Activated CD4-positive, alpha-beta T cell treated with anti-CD3 and anti-CD28 coated beads, Interleukin-2, amount 10 ng/mL, durations not matched to agents 24 days and 14 days (primary cell): ENCODE measurements around the gene CBX3. TPM values are rescaled to one million over a fixed set of nuclear protein-coding genes. Genes with fewer than 3 reads are reported as not detected.
"Not testable (repeated sequence)": the region's sequence is repeated elsewhere in the genome, so short reads cannot be mapped to it uniquely, and the experiment has no call there.

ENCODE experiments used
- DNase-seq: peaks from one replicate; pipeline ENCODE4 v3.0.0; 2022
- H3K27ac Mint-ChIP-seq: one replicate; pipeline ENCODE4 v1.8.0; 2022; ENCODE audit warnings: mild to moderate bottlenecking, mixed read lengths
- H3K27me3 Mint-ChIP-seq: one replicate; pipeline ENCODE4 v1.8.0; 2022; ENCODE audit warnings: mixed read lengths
- H3K36me3 Mint-ChIP-seq: one replicate; pipeline ENCODE4 v1.8.0; 2022; ENCODE audit warnings: low read depth, mild to moderate bottlenecking, mixed read lengths
- H3K4me1 Mint-ChIP-seq: one replicate; pipeline ENCODE4 v1.8.0; 2021; ENCODE audit warnings: mixed read lengths
- H3K4me3 Mint-ChIP-seq: one replicate; pipeline ENCODE4 v1.8.0; 2022; ENCODE audit warnings: mild to moderate bottlenecking, moderate library complexity, mixed read lengths
- H3K9me3 Mint-ChIP-seq: one replicate; pipeline ENCODE4 v1.8.0; 2021; ENCODE audit warnings: mixed read lengths
- intact Hi-C: fragments of 100-400 bp; cut with micrococcal nuclease; formaldehyde crosslinking; loops from one replicate; pipeline ENCODE4 v1.15.1; 2023
- total RNA-seq: library from RNA; stranded (reverse); gene quantifications from 2 replicates; pipeline ENCODE4 v1.2.3, GENCODE V29; 2022

Gene CBX3
- 307 and 313 TPM in 2 replicates for total RNA-seq

DNA sequence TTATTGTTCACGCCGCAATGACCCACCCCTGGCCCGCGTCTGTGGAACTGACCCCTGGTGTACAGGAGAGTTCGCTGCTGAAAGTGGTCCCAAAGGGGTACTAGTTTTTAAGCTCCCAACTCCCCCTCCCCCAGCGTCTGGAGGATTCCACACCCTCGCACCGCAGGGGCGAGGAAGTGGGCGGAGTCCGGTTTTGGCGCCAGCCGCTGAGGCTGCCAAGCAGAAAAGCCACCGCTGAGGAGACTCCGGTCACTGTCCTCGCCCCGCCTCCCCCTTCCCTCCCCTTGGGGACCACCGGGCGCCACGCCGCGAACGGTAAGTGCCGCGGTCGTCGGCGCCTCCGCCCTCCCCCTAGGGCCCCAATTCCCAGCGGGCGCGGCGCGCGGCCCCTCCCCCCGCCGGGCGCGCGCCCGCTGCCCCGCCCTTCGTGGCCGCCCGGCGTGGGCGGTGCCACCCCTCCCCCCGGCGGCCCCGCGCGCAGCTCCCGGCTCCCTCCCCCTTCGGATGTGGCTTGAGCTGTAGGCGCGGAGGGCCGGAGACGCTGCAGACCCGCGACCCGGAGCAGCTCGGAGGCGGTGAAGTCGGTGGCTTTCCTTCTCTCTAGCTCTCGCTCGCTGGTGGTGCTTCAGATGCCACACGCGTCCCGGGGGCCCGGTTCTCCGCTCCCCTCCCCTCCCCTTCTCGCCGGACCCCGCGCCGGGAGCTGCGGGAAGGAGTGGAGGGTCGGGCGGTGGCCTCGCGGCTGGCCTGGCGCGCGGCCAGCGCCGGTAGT, at the start of gene CBX3:
Gene CBX3, plus strand, starts transcription at position 499 of the 772 bp plus-strand sequence. CDS start 1,254 bp downstream, outside the sequence.
- intact Hi-C loops = no loop called here
- Mint-ChIP-seq H3K9me3 (no peaks in the 10 kb centered on the region), H3K36me3 (peaks cover 76% of the 10 kb centered on the region), H3K4me3 (peak within 1 kb of the TSS; percentile 100), H3K4me1 (peaks cover 50% of the 10 kb centered on the region), H3K27ac (peak within 1 kb of the TSS; percentile 99), H3K27me3 (peaks cover 7% of the 10 kb centered on the region)
- peak; percentile 97 for DNase-seq

DNA sequence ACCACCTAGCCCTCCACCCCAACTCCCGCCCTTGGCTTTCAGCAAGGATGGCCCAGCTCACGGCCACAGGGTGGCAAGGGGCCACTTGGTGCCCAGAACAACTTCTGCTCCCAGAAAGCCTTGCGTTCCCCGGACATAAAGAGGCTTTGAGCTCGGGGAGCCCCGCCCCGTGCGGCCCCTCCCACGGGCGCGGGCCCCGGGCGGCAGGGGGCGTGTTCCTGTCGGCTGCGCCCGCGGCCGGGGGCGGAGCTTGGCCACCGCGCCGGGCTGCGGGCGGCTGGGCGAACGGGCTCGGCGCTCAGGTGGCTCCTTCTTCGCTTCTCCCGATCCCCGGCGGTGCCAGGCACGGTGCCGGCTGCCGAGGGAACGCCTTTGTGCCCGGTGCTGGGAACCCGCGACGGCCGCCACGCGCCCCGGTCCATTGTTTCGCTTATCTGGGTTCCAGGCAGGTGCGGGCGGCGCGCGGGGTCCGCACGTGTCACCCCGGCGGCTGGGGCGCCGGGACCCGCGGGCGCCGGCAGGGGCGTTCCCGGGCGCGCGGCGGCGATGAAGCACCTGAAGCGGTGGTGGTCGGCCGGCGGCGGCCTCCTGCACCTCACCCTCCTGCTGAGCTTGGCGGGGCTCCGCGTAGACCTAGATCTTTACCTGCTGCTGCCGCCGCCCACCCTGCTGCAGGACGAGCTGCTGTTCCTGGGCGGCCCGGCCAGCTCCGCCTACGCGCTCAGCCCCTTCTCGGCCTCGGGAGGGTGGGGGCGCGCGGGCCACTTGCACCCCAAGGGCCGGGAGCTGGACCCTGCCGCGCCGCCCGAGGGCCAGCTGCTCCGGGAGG, 49.4 kb upstream of the CBX3 start, which contains the start of gene NFE2L3:
Gene NFE2L3, plus strand, starts transcription at position 246 of the 829 bp plus-strand sequence. Its CDS starts 301 bp downstream, at position 547.
- peaks cover 43% of the 10 kb centered on the region for H3K4me1 Mint-ChIP-seq

DNA sequence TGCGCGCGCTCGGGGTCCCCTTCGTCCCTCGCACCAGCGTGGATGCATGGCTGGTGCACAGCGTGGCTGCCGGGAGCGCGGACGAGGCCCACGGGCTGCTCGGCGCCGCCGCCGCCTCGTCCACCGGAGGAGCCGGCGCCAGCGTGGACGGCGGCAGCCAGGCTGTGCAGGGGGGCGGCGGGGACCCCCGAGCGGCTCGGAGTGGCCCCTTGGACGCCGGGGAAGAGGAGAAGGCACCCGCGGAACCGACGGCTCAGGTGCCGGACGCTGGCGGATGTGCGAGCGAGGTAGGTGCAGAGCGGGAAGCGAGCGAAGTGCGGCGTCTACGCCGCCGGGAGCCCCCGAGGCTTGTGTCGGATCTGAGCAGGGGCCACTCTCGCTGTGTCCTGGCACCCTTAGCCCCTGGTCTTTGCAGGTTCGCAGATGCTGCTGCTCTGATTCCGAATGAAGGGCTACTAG, 48.7 kb upstream of the CBX3 start:
- Mint-ChIP-seq H3K4me3 (peak overlapping the region; percentile 93), H3K4me1 (peaks cover 50% of the 10 kb centered on the region), H3K27ac (peak overlapping the region; percentile 99), H3K36me3 (peaks cover 29% of the 10 kb centered on the region)
- H3K9me3 Mint-ChIP-seq, H3K27me3 Mint-ChIP-seq: not testable (repeated sequence)
- peak; percentile 83 for DNase-seq
- intact Hi-C loops = loop anchor here (1.0 to 10.0 kb wide), 6 partner anchors 33 to 291 kb away; partner anchors contain the start of gene HNRNPA2B1

More for the DNA sequence above, 49.4 kb upstream of the CBX3 start, which contains the start of gene NFE2L3:
- Mint-ChIP-seq H3K9me3 (no peaks in the 10 kb centered on the region), H3K36me3 (peaks cover 29% of the 10 kb centered on the region), H3K27ac (peak within 1 kb of the TSS; percentile 99), H3K4me3 (peak within 1 kb of the TSS; percentile 93), H3K27me3 (peaks cover 1% of the 10 kb centered on the region)
- peak; percentile 96 for DNase-seq
- intact Hi-C loops = loop anchor here (5.0 to 10.0 kb wide), 3 partner anchors 225 to 290 kb away; no protein-coding TSS in a partner anchor

DNA sequence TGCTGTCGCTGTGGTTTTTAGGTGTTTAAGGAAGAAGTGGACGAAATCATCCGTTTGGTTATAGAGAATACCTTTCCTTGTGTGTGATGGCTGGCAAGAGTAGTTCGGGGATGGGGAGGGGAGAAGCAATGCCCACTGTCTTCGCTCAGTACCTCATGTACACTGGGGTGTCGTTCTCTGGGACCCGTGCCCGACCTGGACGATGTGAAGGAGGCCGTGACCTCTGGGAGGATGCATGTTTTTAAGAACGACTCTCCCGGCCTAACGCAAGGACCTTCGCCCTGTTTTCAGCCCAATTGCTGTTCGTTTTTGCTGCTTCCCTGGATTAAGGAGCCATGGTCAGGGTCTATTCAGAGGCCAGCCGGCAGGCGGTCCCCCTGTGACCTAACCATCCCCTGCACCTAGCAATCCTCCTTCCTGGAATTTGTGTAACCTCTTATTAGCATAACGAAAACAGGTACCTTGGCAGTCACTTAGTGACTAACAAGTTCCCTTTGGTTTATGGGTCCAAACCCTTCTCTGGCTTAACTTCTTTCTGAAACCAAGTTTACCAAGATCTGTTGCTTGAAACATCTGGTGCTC, 48.2 kb upstream of the CBX3 start:
- Mint-ChIP-seq H3K27me3 (peaks cover 1% of the 10 kb centered on the region), H3K4me1 (peaks cover 55% of the 10 kb centered on the region), H3K36me3 (peaks cover 35% of the 10 kb centered on the region), H3K9me3 (peaks cover 3% of the 10 kb centered on the region), H3K4me3 (peak overlapping the region; percentile 93), H3K27ac (peak overlapping the region; percentile 99)
- intact Hi-C loops = loop anchor here (1.0 to 10.0 kb wide), 6 partner anchors 33 to 291 kb away; partner anchors contain the start of gene HNRNPA2B1
- peak; percentile 73 for DNase-seq

DNA sequence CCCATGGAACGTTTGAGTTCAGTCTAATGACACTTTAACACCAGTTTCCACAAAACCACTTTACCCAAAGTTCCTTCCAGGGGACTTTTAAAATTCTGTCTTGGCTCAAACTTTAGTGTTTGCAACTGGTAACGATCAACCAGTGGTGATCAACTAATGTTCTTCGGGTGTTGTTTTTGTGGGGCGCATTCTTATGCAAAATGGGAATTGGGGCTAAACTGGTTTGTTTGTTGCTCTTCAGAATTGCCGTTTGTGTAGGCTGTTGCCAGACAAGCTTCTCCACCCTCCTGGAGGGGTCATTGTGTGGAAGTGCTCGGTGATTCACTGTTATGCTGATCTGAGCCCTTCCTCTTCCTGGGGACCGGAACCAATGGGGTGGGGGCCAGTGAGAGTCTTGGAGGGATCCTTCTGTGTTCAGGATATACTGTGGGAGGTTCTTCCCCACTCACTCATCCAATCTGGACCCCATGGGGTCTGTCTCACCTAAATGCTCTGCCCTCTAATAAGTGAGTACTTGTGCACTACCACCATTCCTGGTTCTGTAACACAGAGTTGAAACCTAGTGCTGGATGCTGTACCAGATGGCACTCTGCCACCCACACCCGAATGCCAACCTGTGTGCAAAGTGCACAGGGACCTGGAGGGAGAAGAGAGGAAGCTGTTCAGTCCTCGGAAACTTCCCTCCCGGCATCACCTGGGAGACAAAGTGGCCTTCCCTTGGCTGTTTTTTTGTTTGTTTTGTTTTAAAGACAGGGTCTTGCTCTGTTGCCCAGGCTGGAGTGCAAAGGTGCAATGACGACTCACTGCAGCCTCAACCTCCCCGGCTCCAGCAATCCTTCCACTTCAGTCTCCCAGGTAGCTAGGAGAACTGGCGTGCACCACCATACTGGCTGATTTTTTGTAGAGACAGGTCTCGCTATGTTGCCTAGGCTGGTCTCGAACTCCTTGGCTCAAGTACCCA, 47.4 kb upstream of the CBX3 start:
- H3K27me3 Mint-ChIP-seq = peaks cover 1% of the 10 kb centered on the region
- DNase-seq = peak; percentile 83
- H3K36me3 Mint-ChIP-seq = peaks cover 41% of the 10 kb centered on the region
- H3K4me3 Mint-ChIP-seq = peak overlapping the region; percentile 93
- H3K9me3 Mint-ChIP-seq = peaks cover 4% of the 10 kb centered on the region
- H3K27ac Mint-ChIP-seq = peak overlapping the region; percentile 99
- intact Hi-C loops = loop anchor here (1.0 to 10.0 kb wide), 6 partner anchors 32 to 292 kb away; partner anchors contain the start of gene HNRNPA2B1
- H3K4me1 Mint-ChIP-seq = peaks cover 63% of the 10 kb centered on the region

DNA sequence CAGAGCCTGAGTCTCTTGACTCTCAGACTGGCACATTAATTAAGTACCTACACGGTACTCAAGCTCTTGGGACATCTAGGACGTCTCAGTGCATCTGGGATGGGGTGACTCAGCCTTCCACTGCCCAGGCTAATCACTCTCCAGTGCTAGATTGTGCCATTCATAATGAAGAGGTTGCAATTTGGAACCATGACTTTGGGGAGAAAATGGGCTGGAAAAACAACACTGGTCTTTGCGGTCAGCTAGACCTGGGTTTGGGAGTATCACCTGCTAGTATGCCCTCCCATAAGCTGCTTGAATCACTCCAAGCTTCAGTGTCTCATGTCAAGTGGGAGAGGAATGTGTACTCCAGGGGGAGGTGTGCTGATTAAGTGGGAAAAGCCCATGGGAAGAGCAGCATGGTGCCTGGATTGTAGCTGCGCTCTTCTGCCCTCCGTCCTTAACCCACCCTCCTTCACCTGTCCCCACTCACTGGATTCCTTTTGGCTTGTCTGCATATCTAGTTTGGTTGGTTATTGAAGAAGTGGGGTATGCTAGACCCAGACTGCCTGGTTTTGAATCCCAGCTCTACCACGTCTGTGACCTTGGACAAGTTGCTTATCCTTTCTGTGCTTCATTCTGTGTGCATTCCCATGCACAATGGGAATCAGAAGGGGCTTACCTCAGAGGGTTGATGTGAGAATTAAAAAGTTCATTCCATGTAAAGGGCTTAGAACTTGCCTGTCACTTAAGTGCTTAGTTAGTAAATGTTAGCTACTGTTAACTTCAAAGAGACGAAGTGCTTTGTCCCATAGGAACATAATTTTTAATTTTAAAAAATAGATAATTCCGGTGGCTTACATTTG, 45.8 kb upstream of the CBX3 start:
- Mint-ChIP-seq H3K4me3 (peak overlapping the region; percentile 93), H3K27me3 (no peaks in the 10 kb centered on the region), H3K4me1 (peaks cover 73% of the 10 kb centered on the region), H3K27ac (peak overlapping the region; percentile 99), H3K9me3 (peaks cover 4% of the 10 kb centered on the region), H3K36me3 (peaks cover 55% of the 10 kb centered on the region)
- DNase-seq = peak; percentile 68
- intact Hi-C loops = loop anchor here (1.0 to 10.0 kb wide), 6 partner anchors 11 to 261 kb away; no protein-coding TSS in a partner anchor

DNA sequence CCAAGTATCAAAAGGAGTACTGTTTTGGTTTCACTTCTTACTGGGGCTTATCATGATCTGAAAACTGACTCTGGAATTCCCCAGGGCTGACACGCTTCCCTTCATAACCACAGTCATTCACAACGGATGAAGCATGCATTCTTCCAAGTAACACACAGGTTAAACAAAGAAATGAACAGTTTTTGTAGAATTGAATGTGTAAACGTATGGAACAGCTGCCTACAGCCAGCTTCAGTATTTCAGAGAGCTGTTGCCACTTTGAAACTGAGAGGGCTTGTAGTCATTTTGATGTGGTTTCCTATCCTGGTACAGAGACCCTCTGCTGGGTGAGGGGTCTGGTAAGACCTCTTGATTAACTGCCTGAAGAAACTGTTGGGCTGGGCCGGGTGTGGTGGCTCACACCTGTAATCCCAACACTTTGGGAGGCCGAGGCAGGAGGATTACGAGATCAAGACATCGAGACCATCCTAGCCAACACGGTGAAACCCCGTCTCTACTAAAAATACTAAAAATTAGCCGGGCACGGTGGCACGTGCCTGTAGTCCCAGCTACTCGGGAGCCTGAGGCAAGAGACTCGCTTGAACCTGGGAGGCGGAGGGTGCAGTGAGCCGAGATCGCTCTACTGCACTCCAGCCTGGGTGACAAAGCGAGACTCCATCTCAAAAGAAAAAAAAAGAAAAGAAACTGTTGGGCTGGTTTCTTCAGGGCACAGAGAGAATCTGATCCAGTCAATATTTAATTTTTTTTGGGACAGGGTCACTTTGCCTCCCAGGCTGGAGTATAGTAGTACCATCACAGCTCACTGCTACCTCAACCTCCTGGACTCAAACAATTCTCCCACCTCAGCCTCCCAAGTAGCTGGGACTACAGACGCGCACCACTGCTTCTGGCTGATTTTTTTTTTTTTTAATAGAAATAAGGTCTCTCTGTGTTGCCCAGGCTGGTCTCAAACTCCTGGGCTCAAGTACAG, 44.8 kb upstream of the CBX3 start:
- H3K4me3 Mint-ChIP-seq = peak overlapping the region; percentile 93
- no peaks in the 10 kb centered on the region for H3K27me3 Mint-ChIP-seq
- intact Hi-C loops = loop anchor here (1.0 to 10.0 kb wide), 6 partner anchors 10 to 262 kb away; no protein-coding TSS in a partner anchor
- peak overlapping the region; percentile 99 for H3K27ac Mint-ChIP-seq
- peaks cover 4% of the 10 kb centered on the region for H3K9me3 Mint-ChIP-seq
- DNase-seq = peak; percentile 90
- H3K4me1 Mint-ChIP-seq = peaks cover 71% of the 10 kb centered on the region
- peaks cover 61% of the 10 kb centered on the region for H3K36me3 Mint-ChIP-seq

DNA sequence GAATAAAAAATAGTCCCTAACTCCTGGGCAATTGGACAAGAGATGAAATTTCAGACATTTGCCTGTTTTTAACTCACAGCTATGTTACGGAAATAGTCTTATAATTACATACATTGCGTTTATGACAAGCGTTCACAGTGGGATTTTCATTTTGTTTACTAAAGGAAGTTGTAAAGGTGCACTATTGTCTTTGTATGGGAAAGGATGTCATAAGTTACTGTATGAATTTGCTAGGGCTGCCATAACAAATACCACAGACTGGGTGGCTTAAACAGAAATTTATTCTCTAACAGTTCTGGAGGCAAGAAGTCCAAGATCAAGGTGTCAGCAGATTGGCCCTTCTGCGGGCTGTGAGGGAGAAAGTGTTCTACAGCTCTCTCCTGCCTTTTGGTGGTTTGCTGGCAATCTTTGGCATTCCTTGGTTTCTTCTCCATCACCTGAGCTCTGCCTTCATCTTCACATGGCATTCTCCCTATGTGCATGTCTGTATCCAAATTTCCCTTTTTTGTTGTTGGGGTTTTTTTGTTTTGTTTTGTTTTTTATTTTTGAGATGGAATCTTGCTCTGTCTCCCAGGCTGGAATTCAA, 43.9 kb upstream of the CBX3 start:
- Mint-ChIP-seq H3K27me3 (no peaks in the 10 kb centered on the region), H3K36me3 (peaks cover 66% of the 10 kb centered on the region), H3K27ac (peak overlapping the region; percentile 99), H3K4me3 (peak overlapping the region; percentile 93), H3K9me3 (peaks cover 4% of the 10 kb centered on the region), H3K4me1 (peaks cover 76% of the 10 kb centered on the region)
- intact Hi-C loops = loop anchor here (10.0 kb wide), 1 partner anchor 263 kb away; no protein-coding TSS in a partner anchor
- no peak for DNase-seq

DNA sequence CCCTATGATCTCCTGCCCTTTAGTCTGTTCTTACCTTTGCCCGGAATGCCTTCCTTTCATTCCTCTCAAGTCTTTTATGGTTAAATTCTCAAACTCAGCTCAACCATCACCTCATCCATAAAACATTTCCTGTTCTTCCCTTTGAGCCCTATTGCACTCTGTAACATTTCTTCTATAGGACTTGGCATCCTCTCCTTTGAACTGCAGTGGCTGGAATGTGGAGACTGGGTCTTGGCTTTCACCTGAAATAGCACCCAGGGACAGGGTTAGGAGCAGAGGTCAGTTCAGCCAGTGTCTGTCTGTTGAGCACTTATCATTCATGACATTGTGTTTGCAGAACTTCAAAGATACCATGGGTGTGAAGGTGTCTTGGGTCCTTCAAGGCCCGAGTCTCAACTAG, 42.3 kb upstream of the CBX3 start:
- intact Hi-C loops = loop anchor here (10.0 kb wide), 1 partner anchor 264 kb away; no protein-coding TSS in a partner anchor
- DNase-seq = no peak
- peak overlapping the region; percentile 99 for H3K27ac Mint-ChIP-seq
- peak overlapping the region; percentile 93 for H3K4me3 Mint-ChIP-seq
- H3K9me3 Mint-ChIP-seq = peaks cover 4% of the 10 kb centered on the region
- H3K27me3 Mint-ChIP-seq = no peaks in the 10 kb centered on the region
- peaks cover 67% of the 10 kb centered on the region for H3K36me3 Mint-ChIP-seq
- peaks cover 80% of the 10 kb centered on the region for H3K4me1 Mint-ChIP-seq

DNA sequence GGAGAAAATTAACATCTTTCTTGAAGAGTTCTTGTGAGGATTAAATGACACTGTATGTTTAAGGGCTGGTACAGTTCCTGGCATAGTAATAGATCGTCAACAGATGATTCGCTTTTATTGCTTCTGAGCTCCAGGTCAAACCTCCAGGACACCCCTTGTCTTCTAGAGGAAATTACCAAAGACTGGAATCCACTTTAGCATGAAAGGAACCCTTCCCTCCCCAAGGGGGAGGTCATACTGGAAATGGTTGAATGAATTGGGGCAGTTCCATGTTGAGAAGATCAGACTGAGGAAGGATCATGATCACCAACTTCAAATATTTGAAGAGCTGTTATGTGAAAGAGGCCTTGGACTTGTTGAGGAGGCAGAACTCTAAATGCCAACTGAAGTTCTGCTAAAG, 40.6 kb upstream of the CBX3 start:
- intact Hi-C loops = no loop called here
- peaks cover 4% of the 10 kb centered on the region for H3K9me3 Mint-ChIP-seq
- no peaks in the 10 kb centered on the region for H3K27me3 Mint-ChIP-seq
- H3K36me3 Mint-ChIP-seq = peaks cover 62% of the 10 kb centered on the region
- no peak for DNase-seq
- peaks cover 70% of the 10 kb centered on the region for H3K4me1 Mint-ChIP-seq
- no peak overlapping the region for H3K4me3 Mint-ChIP-seq
- H3K27ac Mint-ChIP-seq = peak overlapping the region; percentile 73
